Omental fat pad (tissue), 4 donors: ENCODE measurements around the gene TPSD1. TPM values are rescaled to one million over a fixed set of nuclear protein-coding genes. Genes with fewer than 3 reads are reported as not detected.
"Not testable (repeated sequence)": the region's sequence is repeated elsewhere in the genome, so short reads cannot be mapped to it uniquely, and the experiment has no call there.

ENCODE experiments used
- ATAC-seq: fragments of 150-250 bp; one replicate; pipeline ENCODE4 v1.9.1; 2016; ENCODE audit warnings: mild to moderate bottlenecking, moderate library complexity; ENCODE audit not compliant: low FRiP score
- DNase-seq: peaks from one replicate; pipeline ENCODE4 v3.0.0-alpha.2; 2019; ENCODE audit warnings: low spot score
- total RNA-seq, 4 donors: library from RNA; depleted of rRNA; stranded (reverse); fragments of >200 nt; gene quantifications; one replicate each; pipeline ENCODE4 v1.1.0, GENCODE V29; 2016
- TF ChIP-seq, protein P1 (sequence below), 3 donors: fragments of 450-650 bp; IDR thresholded peaks; one replicate each; pipeline ENCODE4 v1.5.1; 2016 to 2017; ENCODE audit warnings: antibody characterized with exemption in 3 of 3, mild to moderate bottlenecking in 3 of 3, moderate library complexity in 2 of 3

TPSD1 gene
- total RNA-seq, 4 donors from 2014 or later: 1.2 TPM; not detected in 3

DNA sequence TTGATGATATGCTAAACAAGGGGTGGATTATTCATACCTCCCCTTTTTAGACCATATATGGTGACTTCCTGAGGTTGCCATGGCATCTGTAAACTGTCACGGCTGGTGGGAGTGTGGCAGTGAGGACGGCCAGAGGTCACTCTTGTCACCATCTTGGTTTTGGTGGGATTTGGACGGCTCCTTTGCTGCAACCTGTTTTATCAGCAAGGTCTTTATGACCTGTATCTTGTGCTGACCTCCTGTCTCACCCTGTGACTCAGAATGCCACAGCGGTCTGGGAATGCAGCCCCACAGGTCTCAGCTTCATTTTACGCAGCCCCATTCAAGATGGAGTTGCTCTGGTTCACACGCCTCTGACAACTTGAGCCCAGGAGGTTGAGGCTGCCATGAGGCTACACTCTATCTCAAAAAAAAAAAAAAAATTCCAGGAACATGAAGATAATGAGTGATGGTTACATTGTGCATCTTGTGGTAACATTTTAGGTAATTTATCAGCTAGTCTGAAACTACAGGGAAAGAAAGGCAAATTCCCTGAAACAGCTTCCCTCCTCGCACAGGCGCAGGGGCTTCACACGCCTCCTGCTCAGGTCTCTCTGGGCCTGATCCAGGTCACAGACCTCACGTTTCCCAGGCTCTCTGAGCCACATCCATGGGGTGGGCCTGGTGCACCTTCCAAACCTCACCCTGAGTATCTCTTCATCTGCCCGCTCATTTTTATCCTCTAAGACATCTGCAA, 38.2 kb downstream of the TPSD1 start:
- ATAC-seq: no peak
- TF ChIP-seq, protein P1, sequence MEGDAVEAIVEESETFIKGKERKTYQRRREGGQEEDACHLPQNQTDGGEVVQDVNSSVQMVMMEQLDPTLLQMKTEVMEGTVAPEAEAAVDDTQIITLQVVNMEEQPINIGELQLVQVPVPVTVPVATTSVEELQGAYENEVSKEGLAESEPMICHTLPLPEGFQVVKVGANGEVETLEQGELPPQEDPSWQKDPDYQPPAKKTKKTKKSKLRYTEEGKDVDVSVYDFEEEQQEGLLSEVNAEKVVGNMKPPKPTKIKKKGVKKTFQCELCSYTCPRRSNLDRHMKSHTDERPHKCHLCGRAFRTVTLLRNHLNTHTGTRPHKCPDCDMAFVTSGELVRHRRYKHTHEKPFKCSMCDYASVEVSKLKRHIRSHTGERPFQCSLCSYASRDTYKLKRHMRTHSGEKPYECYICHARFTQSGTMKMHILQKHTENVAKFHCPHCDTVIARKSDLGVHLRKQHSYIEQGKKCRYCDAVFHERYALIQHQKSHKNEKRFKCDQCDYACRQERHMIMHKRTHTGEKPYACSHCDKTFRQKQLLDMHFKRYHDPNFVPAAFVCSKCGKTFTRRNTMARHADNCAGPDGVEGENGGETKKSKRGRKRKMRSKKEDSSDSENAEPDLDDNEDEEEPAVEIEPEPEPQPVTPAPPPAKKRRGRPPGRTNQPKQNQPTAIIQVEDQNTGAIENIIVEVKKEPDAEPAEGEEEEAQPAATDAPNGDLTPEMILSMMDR (IDR thresholded peaks at IDR 0.05): no peak

DNA sequence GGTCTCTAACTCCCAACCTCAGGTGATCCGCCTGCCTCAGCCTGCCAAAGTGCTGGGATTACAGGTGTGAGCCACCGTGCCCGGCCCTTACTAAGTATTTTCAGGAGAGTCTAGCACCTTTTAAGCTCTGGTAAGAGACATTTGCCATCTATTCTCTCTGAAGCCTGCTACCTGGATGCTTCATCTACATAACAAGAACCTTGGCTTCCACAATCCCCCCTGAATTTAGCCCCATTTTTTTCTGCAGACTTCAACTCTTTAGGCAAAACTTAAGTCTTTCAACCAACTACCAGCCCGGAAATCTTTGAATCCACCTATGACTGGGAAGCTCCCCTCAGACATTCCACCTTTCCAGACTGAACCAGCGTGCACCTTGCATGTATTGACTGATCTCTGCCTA, 39.6 kb downstream of the TPSD1 start:
- ATAC-seq (no peak), DNase-seq (no peak)
- TF ChIP-seq, protein P1 (IDR thresholded peaks at IDR 0.05): no peak

More for the DNA sequence above, 38.2 kb downstream of the TPSD1 start:
- DNase-seq: no peak

DNA sequence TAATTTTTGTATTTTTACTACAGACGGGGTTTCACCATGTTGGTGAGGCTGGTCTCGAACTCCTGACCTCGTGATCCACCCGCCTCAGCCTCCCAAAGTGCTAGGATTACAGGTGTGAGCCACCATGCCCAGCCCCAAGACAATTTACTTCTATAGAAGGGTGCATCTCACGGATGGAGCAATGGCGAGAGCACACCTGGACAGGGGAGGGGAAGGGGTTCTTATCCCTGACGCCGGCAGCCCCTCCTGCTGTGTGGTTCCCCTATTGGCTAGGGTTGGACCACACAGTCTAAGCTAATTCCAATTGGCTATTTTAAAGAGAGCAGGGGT, 40.8 kb downstream of the TPSD1 start:
- DNase-seq: not testable (repeated sequence)

DNA sequence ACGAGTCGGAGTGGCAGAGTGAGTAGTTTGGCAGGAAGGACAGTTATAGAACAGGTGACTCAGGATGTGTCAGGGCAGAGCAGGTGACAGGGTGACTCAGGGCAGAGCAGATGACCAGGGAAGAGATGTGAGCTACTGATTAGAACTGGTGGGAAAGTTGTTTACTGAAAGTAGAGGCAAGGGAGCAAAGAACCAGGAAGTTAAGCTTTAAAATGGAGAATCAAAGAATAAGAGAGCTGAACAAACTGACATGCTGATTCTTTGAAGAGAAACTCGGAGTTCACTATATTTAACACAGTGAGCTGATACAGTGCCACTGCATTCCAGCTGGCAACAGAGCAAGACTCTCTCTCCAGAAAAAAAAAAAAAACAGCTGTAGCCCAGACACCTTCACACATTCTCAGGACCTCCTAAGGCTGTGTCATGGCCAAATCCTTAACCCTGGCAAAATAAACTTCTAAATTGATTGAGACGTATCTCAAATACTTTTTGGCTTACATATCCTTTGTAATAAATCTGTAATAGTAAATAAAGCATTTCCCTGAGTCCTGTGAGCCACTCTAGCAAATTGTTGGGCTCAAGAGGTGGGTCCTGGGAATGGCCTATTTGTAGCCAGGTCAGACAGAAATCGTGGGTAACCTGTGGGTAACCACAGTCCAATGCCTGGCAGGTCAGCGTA, 41.3 kb downstream of the TPSD1 start:
- DNase-seq: no peak
- no peak for ATAC-seq
- TF ChIP-seq, protein P1 (IDR thresholded peaks at IDR 0.05): no peak

More for the DNA sequence above, 40.8 kb downstream of the TPSD1 start:
- ATAC-seq: not testable (repeated sequence)

DNA sequence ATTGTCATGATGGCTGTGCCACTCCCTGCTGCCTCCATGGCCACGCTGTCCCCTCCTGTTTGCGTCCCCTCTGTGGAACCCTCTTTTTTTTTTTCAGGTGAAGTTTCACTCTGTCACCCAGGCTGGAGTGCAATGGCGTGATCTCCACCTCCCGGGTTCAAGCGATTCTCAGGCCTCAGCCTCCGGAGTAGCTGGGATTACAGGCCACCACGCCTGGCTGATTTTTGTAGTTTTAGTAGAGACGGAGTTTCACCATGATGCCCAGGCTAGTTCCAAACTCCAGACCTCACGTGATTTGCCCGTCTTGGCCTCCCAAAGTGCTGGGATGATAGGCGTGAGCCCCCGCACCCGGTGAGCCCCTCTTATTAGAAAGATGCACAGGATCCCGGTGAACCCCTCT, 42.5 kb downstream of the TPSD1 start:
- TF ChIP-seq, protein P1 (IDR thresholded peaks at IDR 0.05): no peak
- ATAC-seq: no peak
- no peak for DNase-seq

DNA sequence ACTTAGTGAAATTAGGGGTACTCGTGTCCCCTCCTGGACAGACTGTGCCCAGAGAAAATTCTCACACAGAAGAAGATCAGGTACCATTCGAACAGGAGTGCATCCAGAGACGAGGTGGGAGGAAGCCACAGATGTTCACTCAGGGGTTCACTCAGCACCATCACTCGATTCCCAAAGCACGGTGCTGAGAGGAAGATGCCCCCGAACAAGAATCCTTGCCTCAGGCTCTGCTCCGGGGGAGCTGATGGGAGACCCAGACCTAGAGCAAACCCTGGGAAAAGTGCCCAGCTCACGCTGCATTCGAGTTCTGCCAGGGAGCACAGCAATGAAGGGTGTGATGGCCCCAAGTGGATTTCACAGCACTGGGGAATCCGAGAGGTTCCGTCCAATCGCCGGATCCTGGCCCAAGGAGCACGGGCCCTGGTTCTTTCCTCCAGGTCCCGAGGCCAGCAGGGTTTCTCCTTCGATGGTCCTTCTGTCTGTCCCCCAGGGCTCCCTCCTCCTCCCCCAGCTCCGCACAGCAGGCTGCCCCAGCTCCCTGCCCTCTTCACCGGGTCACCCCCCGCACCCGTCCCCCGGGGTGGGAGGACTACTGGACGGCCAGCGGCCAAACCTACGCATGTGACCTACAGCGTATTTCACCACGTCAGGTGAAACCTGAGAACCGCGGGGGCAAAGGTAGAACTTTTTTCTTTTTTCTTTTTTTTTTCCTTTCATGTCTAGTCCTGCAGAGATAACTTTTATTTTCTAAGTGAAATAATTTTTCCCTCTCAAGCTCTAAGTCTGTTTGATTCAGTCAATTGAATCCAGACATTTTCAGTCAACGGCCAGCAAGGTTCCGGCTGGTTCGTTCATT, 43.4 kb downstream of the TPSD1 start:
- ATAC-seq (no peak), DNase-seq (no peak)
- TF ChIP-seq, protein P1 (IDR thresholded peaks at IDR 0.05): no peak

DNA sequence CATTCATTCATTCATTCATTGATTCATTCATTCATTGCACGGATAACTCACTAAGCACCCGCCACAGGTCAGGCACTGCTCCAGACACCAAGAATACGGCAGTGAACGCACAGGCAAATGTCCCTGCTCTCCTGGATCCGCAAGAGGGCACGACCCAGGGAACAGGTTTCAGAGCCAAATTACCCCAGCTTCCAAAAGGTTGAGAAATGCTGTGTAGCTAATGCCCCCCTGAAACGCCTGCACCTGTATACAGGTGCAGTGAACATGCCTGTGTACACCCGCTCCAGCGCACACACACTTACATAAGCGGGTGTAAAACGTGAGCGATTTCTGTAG, 44.0 kb downstream of the TPSD1 start:
- no peak for DNase-seq
- no peak for ATAC-seq
- TF ChIP-seq, protein P1 (IDR thresholded peaks at IDR 0.05): no peak
